GM12872 (cell line): ENCODE results near the gene GINS2.

Experiments
- CTCF ChIP-seq: IDR thresholded peaks from 3 replicates; pipeline ENCODE4 v1.5.1; 2011; ENCODE audit warnings: low read depth, mild to moderate bottlenecking, low read length, moderate library complexity; ENCODE audit not compliant: insufficient read depth

GINS2 gene

GRCh38 chr16:85644093-85644712, 44.6 kb downstream of the GINS2 start:
- no peak for TF ChIP-seq CTCF

- TF ChIP-seq CTCF: no peak
Measured at GRCh38 chr16:85643631-85644030, 45.1 kb downstream of the GINS2 start.

GRCh38 chr16:85642762-85643358, 45.9 kb downstream of the GINS2 start:
- no peak for TF ChIP-seq CTCF

GRCh38 chr16:85641776-85642176, 47.0 kb downstream of the GINS2 start:
- no peak for TF ChIP-seq CTCF

GRCh38 chr16:85641305-85641704, 47.4 kb downstream of the GINS2 start:
- TF ChIP-seq CTCF: no peak

GRCh38 chr16:85640585-85640984, 48.2 kb downstream of the GINS2 start:
- TF ChIP-seq CTCF: no peak

GRCh38 chr16:85640254-85640558, 48.5 kb downstream of the GINS2 start:
- TF ChIP-seq CTCF: no peak
